Ovary (tissue), 9 donors: Measurements from ENCODE around the gene PLPP1. TPM values are rescaled to one million over a fixed set of nuclear protein-coding genes. Genes with fewer than 3 reads are reported as not detected.

Experiments
- DNase-seq, 5 donors: peaks; one replicate each; pipeline ENCODE4 v3.0.0-alpha.2; 2019 to 2020
- H3K27ac ChIP-seq, 2 donors: fragments of 200-600 bp; one replicate each; pipeline versions ENCODE4 v1.5.1 to v1.8.0; 2019 to 2022
- H3K27me3 ChIP-seq: fragments of 200-600 bp; one replicate; pipeline ENCODE4 v1.8.0; 2022
- H3K36me3 ChIP-seq: fragments of 200-600 bp; sonication (generic); one replicate; pipeline ENCODE4 v1.5.1; 2019
- H3K4me1 ChIP-seq: one replicate; pipeline ENCODE4 v1.8.1; 2013; ENCODE audit warnings: mild to moderate bottlenecking, moderate library complexity; ENCODE audit not compliant: insufficient read depth
- H3K4me3 ChIP-seq: fragments of 200-600 bp; sonication (generic); one replicate; pipeline ENCODE4 v1.5.1; 2017
- H3K9me3 ChIP-seq, 2 donors: fragments of 200-600 bp in 1 of 2; sonication (generic) in 1 of 2; one replicate each; pipeline versions ENCODE4 v1.5.1 to v1.8.1; 2013 to 2019; ENCODE audit warnings: mild to moderate bottlenecking in 1 of 2, moderate library complexity in 1 of 2
- EP300 ChIP-seq: sonication (generic); formaldehyde crosslinking; IDR thresholded peaks from one replicate; pipeline ENCODE4 v1.6.1; 2017; ENCODE audit warnings: antibody characterized with exemption
- POLR2A ChIP-seq: fragments of 450-650 bp; IDR thresholded peaks from one replicate; pipeline ENCODE4 v1.6.1; 2017; ENCODE audit warnings: antibody characterized with exemption, mild to moderate bottlenecking, moderate library complexity
- WGBS, 3 donors: extraction: QIAGEN DNeasy Blood & Tissue Kit in 1 of 3; methylation state at CpG; one replicate each; pipeline versions ENCODE4 v1.1.5 to v1.1.7; 2013 to 2017; 5-methylcytosine and 5-hydroxymethylcytosine counted together
- intact Hi-C, 4 donors: fragments of 100-400 bp; cut with DNase I; formaldehyde crosslinking; loops; one replicate each; pipeline versions ENCODE4 v1.11.0 to v1.15.1; 2022 to 2023
- polyA plus RNA-seq, 2 donors: library from polyadenylated mRNA; stranded (reverse); fragments of 200-250 nt in 1 of 2; fragments of 350-450 nt in 1 of 2; fragmentation: Illumina TruSeq in 1 of 2; extraction: RNeasy Lipid Tissue Mini Kit (QIAGEN cat#74804) in 1 of 2; gene quantifications; one replicate each; pipeline ENCODE4 v1.2.3, GENCODE V29; 2013 to 2014
- total RNA-seq, 7 donors: library from RNA; depleted of rRNA in 2 of 7; stranded (reverse); fragments of >200 nt in 2 of 7; fragmentation: NEBNext Ultra II Directional in 3 of 7; extraction: Animal tissue kit (Norgen Biotek cat#: 25700) in 3 of 7; gene quantifications; one replicate each; pipeline versions ENCODE4 v1.1.0 to v1.2.4, GENCODE V29; 2016 to 2023
- TF ChIP-seq, protein P1 (sequence below), 3 donors: fragments of 450-650 bp in 2 of 3; fragments of 200-600 bp in 1 of 3; IDR thresholded peaks; one replicate each; pipeline versions ENCODE4 v1.5.1 to v1.8.0; 2016 to 2022; ENCODE audit warnings: antibody characterized with exemption in 3 of 3, mild to moderate bottlenecking in 1 of 3
- donor health status: DM: no; HTN: no; CAD: no; lungs with moderate emphysema.
- donor health status: DM: no; HTN: no; CAD: no.
- donor health status: Bipolar disorder and iron deficiency.
- donor health status: DM: yes; HTN: yes; CAD: no.
- donor health status: DM: no; HTN: no; CAD: no.
- donor health status: DM: yes; HTN: yes; CAD: no.

PLPP1 gene
- total and polyA plus RNA-seq, 9 donors: 13.5 to 136 (median 34.5) TPM

DNA sequence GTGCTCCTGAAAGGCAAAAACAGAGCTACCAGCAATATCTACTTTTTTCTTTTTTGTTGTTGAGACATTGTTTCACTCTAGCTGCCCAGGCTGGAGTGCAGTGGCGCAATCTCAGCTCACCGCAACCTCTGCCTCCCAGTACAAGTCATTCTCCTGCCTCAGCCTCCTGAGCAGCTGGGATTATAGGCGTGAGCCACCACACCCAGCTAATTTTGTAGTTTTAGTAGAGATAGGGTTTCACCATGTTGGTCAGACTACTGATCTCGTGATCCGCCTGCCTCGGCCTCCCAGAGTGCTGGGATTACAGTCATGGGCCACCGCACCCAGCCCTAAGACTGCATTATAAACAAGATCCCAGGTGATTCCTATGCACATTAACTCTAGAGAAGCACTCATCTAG lies 17.0 kb downstream of the PLPP1 start:
- Histone ChIP-seq H3K27me3 (no peaks in the 10 kb centered on the region), H3K4me1 (peaks cover 5% of the 10 kb centered on the region), H3K4me3 (no peak overlapping the region), H3K36me3 (no peaks in the 10 kb centered on the region), H3K9me3 (no peaks in the 10 kb centered on the region), H3K27ac (no peak overlapping the region)
- TF ChIP-seq POLR2A: no peak
- TF ChIP-seq, protein P1, sequence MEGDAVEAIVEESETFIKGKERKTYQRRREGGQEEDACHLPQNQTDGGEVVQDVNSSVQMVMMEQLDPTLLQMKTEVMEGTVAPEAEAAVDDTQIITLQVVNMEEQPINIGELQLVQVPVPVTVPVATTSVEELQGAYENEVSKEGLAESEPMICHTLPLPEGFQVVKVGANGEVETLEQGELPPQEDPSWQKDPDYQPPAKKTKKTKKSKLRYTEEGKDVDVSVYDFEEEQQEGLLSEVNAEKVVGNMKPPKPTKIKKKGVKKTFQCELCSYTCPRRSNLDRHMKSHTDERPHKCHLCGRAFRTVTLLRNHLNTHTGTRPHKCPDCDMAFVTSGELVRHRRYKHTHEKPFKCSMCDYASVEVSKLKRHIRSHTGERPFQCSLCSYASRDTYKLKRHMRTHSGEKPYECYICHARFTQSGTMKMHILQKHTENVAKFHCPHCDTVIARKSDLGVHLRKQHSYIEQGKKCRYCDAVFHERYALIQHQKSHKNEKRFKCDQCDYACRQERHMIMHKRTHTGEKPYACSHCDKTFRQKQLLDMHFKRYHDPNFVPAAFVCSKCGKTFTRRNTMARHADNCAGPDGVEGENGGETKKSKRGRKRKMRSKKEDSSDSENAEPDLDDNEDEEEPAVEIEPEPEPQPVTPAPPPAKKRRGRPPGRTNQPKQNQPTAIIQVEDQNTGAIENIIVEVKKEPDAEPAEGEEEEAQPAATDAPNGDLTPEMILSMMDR (IDR thresholded peaks at IDR 0.05): no peak
- TF ChIP-seq EP300: no peak
- intact Hi-C loops: no loop called here
- DNase-seq: no peak
- WGBS, 3 donors: 98 to 99% (median 98%) methylated on average over 7 of the region's 7 CpGs

DNA sequence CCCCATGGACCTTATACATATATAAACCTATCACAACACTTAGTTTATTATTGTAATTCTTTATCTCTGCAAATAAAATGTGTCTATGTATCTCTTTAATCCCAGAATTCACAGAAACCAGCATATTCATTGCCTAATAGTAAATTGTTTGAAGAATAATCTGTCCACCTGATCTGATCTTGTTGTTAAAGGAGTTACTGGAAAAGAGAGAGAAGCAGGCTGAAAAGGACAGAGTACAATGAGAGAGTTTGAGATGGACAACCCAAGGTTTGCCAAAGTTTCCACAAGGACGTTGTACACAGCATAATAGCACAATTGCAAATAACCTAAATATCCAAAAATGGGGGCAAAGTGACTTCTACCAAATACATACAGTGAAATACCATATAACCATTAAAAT lies 23.8 kb downstream of the PLPP1 start:
- WGBS, 3 donors: 34 to 55% (median 46%) methylated on average over 1 of the region's 1 CpG
- H3K4me1 ChIP-seq: peaks cover 5% of the 10 kb centered on the region
- no peaks in the 10 kb centered on the region for H3K36me3 ChIP-seq
- no peak for DNase-seq
- H3K27me3 ChIP-seq: no peaks in the 10 kb centered on the region
- H3K9me3 ChIP-seq: no peaks in the 10 kb centered on the region
- TF ChIP-seq, protein P1 (IDR thresholded peaks at IDR 0.05): no peak
- TF ChIP-seq POLR2A (no peak), EP300 (no peak)
- H3K4me3 ChIP-seq: no peak overlapping the region
- intact Hi-C loops: no loop called here
- H3K27ac ChIP-seq: no peak overlapping the region

DNA sequence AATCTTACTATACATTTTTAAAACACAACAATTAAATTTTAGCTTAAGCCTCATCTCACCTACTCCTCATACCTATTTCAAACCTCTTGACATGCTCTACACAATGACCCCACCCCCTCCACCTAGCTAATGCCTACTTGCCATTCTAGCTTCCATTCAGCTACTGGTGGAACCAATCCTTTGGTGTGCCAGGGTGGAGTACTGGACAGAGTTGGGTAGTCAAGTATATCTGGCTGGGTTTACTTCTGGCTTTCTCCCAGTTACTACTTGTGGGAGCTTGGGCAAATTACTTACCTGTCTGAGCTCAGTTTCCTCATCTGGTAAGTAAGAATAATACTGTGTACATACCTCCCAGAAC lies 24.3 kb downstream of the PLPP1 start:
- no peaks in the 10 kb centered on the region for H3K9me3 ChIP-seq
- no peak overlapping the region for H3K4me3 ChIP-seq
- no peaks in the 10 kb centered on the region for H3K36me3 ChIP-seq
- DNase-seq: no peak
- intact Hi-C loops: no loop called here
- no peak overlapping the region for H3K27ac ChIP-seq
- H3K27me3 ChIP-seq: no peaks in the 10 kb centered on the region
- TF ChIP-seq EP300: no peak
- TF ChIP-seq POLR2A: no peak
- TF ChIP-seq, protein P1 (IDR thresholded peaks at IDR 0.05): no peak
- H3K4me1 ChIP-seq: peaks cover 7% of the 10 kb centered on the region

DNA sequence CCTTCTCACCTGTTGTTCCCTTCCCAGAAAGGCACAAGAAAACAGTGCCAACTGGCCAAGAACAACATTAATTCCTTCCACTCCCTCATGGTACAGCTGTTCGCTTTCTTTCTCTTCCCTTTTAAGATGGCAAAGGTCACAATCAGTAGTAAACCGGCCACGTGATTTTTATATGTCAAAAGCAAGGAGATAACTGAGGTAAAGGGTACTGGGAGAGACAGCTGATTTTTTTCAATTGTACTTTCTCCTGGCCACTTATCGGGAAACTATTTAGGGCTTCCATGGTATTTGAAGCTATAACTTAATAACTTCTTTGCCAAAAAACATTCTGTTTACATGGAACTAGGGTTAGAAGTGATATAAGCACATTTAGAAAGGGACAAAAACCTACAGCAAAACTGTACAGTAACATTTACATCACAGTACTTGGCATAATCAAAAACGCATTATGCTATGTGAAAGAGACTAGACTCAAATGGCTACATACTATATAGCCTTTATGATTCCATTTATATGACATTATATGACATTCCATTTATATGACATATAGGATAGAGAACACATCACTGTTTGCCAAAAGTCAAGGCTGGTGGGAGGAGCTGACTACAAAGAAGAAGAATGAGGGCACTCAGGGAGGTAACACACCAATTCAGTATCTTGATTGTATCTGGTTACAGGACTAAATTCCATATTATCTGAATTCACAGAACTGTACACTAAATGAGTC lies 24.8 kb downstream of the PLPP1 start:
- intact Hi-C loops: no loop called here
- peaks cover 7% of the 10 kb centered on the region for H3K4me1 ChIP-seq
- TF ChIP-seq, protein P1 (IDR thresholded peaks at IDR 0.05): no peak
- TF ChIP-seq POLR2A (no peak), EP300 (no peak)
- H3K36me3 ChIP-seq: no peaks in the 10 kb centered on the region
- no peak overlapping the region for H3K4me3 ChIP-seq
- no peak overlapping the region for H3K27ac ChIP-seq
- no peaks in the 10 kb centered on the region for H3K27me3 ChIP-seq
- DNase-seq: no peak
- 19 to 25% (median 21%) methylated on average over 5 of the region's 5 CpGs for WGBS, 3 donors
- no peaks in the 10 kb centered on the region for H3K9me3 ChIP-seq
